ENCODE data around the gene CLIC3. TPM values are rescaled to one million over a fixed set of nuclear protein-coding genes. Genes with fewer than 3 reads are reported as not detected.

CLIC3 gene
- total RNA-seq, 1 experiment from 2014 or later = not detected

DNA sequence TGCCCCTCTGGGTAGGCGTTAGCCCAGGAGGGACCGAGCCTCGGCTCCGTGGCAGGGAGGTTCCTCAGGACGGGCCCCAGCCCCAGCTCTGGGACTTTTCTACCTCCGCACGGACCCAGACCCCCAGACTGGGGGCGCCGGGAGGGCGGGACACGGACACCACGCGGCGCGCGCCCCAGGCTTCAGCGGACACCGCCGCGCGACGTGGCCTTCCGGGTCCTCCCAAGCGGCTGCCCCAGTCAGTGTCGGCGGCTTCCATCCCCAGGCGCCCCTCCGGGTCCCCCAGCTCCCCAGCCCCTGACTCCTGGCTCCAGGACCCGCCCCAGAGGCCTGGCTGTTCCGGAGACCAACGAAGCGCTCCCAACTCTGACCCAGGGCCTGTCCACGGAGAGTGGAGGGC lies 10.5 kb downstream of the CLIC3 start:
- CTCF ChIA-PET = no interaction called here
- no peak overlapping the region for H3K4me3 ChIP-seq (ENCODE audit: low read depth, low read length, poor library complexity, severe bottlenecking)
- no peak for TF ChIP-seq EZH2 (IDR thresholded peaks at IDR 0.05; ENCODE audit: borderline replicate concordance, low read depth, low read length, poor library complexity, severe bottlenecking)
- TF ChIP-seq, protein P1, sequence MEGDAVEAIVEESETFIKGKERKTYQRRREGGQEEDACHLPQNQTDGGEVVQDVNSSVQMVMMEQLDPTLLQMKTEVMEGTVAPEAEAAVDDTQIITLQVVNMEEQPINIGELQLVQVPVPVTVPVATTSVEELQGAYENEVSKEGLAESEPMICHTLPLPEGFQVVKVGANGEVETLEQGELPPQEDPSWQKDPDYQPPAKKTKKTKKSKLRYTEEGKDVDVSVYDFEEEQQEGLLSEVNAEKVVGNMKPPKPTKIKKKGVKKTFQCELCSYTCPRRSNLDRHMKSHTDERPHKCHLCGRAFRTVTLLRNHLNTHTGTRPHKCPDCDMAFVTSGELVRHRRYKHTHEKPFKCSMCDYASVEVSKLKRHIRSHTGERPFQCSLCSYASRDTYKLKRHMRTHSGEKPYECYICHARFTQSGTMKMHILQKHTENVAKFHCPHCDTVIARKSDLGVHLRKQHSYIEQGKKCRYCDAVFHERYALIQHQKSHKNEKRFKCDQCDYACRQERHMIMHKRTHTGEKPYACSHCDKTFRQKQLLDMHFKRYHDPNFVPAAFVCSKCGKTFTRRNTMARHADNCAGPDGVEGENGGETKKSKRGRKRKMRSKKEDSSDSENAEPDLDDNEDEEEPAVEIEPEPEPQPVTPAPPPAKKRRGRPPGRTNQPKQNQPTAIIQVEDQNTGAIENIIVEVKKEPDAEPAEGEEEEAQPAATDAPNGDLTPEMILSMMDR (conservative IDR thresholded peaks at IDR 0.05; ENCODE audit: low read depth, low read length) = no peak
- no peaks in the 10 kb centered on the region for H3K36me3 ChIP-seq (ENCODE audit: insufficient read depth, low read length, poor library complexity, severe bottlenecking)
- intact Hi-C loops (cut with micrococcal nuclease; ENCODE audit: unreplicated experiment) = no loop called here
- POLR2A ChIA-PET (ENCODE audit: low non-redundant PET) = no interaction called here
- no peaks in the 10 kb centered on the region for H3K27me3 ChIP-seq (replicated peaks; ENCODE audit: insufficient read depth, low read depth, low read length, poor library complexity)
- no peak overlapping the region for H3K27ac ChIP-seq (ENCODE audit: low read depth, low read length, poor library complexity, severe bottlenecking)
- no TSS peak for BruUV-seq (replicated peaks)
- no peaks in the 10 kb centered on the region for H3K4me1 ChIP-seq (ENCODE audit: insufficient read depth, low read length, poor library complexity, severe bottlenecking)
- DNase-seq (ENCODE audit: low spot score) = no peak
- no peaks in the 10 kb centered on the region for H3K9me3 ChIP-seq (ENCODE audit: low read depth, low read length, poor library complexity, severe bottlenecking)

DNA sequence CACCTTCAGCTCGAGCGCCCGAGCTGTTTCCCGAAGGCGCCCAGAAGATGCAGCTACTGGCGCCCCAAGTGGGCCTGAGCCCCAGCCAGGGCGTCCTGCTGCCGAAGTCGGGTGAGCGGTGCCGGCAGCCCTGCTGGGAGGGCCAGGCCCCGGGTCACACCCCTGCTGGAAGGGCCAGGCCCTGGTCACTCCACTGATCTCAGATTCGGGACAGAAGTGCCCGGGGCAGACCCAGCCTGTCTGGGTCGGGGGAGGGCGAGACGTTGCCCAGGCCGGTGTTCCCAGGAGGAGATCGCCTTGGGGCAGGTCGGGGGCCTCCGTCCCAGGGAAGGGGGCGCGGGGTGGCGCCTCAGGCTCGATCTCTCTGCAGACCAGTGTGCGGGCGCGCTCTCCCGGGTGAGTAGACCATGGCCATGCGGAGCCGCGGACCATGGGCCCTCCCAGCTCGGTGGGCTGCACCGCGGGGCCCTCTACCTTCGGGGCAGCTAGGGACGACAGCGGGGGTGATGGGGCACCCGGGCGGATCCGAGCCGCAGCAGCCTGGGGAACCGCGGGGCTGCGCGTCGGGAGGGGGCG lies 11.3 kb downstream of the CLIC3 start:
- ChIA-PET CTCF (no interaction called here), POLR2A (ENCODE audit: low non-redundant PET) (no interaction called here)
- no peaks in the 10 kb centered on the region for H3K4me1 ChIP-seq (ENCODE audit: insufficient read depth, low read length, poor library complexity, severe bottlenecking)
- H3K27me3 ChIP-seq (replicated peaks; ENCODE audit: insufficient read depth, low read depth, low read length, poor library complexity) = no peaks in the 10 kb centered on the region
- TF ChIP-seq EZH2 (IDR thresholded peaks at IDR 0.05; ENCODE audit: borderline replicate concordance, low read depth, low read length, poor library complexity, severe bottlenecking) = no peak
- TF ChIP-seq, protein P1 (conservative IDR thresholded peaks at IDR 0.05; ENCODE audit: low read depth, low read length) = no peak
- H3K36me3 ChIP-seq (ENCODE audit: insufficient read depth, low read length, poor library complexity, severe bottlenecking) = no peaks in the 10 kb centered on the region
- no peak overlapping the region for H3K27ac ChIP-seq (ENCODE audit: low read depth, low read length, poor library complexity, severe bottlenecking)
- intact Hi-C loops (cut with micrococcal nuclease; ENCODE audit: unreplicated experiment) = no loop called here
- H3K4me3 ChIP-seq (ENCODE audit: low read depth, low read length, poor library complexity, severe bottlenecking) = no peak overlapping the region
- no peak for DNase-seq (ENCODE audit: low spot score)
- BruUV-seq (replicated peaks) = no TSS peak
- no peaks in the 10 kb centered on the region for H3K9me3 ChIP-seq (ENCODE audit: low read depth, low read length, poor library complexity, severe bottlenecking)

DNA sequence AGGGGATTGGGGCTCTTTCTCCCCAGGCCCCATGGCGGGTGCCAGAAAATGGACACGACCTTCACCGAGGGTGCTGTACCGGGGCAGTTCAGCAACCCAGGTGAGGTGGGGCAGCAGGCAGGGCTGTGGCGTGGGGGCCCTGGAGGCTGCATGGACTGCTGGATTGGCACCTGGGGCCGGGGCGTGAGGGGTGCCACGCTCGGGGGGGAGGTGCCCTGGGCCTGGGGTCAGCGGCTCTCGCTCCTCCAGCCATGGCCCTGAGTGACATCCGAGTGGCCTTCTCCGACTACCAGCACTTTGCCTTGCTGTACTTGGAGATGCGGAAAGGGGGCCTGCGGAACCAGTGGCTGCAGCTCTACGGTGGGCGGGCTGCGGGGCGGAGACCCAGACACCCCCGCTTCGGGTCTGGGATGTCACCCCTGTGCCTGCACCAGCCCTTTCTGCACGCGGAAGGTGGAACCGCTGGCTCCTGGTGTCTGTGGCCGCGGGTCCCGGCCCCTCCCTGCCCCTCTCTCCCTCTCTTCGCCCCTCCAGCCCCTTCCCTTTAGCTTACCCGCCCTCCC lies 11.8 kb downstream of the CLIC3 start:
- Histone ChIP-seq H3K9me3 (ENCODE audit: low read depth, low read length, poor library complexity, severe bottlenecking) (no peaks in the 10 kb centered on the region), H3K36me3 (ENCODE audit: insufficient read depth, low read length, poor library complexity, severe bottlenecking) (no peaks in the 10 kb centered on the region), H3K27ac (ENCODE audit: low read depth, low read length, poor library complexity, severe bottlenecking) (no peak overlapping the region), H3K4me1 (ENCODE audit: insufficient read depth, low read length, poor library complexity, severe bottlenecking) (no peaks in the 10 kb centered on the region), H3K4me3 (ENCODE audit: low read depth, low read length, poor library complexity, severe bottlenecking) (no peak overlapping the region), H3K27me3 (replicated peaks; ENCODE audit: insufficient read depth, low read depth, low read length, poor library complexity) (no peaks in the 10 kb centered on the region)
- BruUV-seq (replicated peaks) = no TSS peak
- POLR2A ChIA-PET (ENCODE audit: low non-redundant PET) = no interaction called here
- no peak for TF ChIP-seq EZH2 (IDR thresholded peaks at IDR 0.05; ENCODE audit: borderline replicate concordance, low read depth, low read length, poor library complexity, severe bottlenecking)
- TF ChIP-seq, protein P1 (conservative IDR thresholded peaks at IDR 0.05; ENCODE audit: low read depth, low read length) = no peak
- intact Hi-C loops (cut with micrococcal nuclease; ENCODE audit: unreplicated experiment) = no loop called here
- CTCF ChIA-PET = no interaction called here
- DNase-seq (ENCODE audit: low spot score) = no peak

Data from A673 (cell line).